Measurements from ENCODE around the gene TRIM63.

DNA sequence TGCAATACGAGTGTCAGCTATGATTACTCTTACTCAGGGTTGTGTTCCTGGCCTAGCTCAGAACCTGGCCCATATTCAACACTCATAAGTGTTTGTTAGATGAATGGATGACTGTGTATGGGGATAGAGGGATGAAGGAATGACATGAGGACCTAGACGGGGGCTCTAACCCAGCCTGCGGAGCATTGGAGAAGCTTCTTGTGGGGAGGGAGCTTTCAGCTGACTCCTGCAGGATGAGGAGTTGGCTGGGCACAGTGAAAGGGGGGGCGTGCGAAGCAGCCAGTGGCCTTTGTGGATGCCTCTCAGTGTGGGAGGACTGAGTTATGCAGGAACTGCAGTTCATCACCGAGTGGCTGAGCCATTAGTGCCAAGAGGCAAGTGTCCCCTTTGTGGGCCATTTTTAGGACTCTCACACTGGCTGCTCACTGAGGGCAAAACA lies 47.1 kb downstream of the TRIM63 start:
- TF ChIP-seq, protein P1, sequence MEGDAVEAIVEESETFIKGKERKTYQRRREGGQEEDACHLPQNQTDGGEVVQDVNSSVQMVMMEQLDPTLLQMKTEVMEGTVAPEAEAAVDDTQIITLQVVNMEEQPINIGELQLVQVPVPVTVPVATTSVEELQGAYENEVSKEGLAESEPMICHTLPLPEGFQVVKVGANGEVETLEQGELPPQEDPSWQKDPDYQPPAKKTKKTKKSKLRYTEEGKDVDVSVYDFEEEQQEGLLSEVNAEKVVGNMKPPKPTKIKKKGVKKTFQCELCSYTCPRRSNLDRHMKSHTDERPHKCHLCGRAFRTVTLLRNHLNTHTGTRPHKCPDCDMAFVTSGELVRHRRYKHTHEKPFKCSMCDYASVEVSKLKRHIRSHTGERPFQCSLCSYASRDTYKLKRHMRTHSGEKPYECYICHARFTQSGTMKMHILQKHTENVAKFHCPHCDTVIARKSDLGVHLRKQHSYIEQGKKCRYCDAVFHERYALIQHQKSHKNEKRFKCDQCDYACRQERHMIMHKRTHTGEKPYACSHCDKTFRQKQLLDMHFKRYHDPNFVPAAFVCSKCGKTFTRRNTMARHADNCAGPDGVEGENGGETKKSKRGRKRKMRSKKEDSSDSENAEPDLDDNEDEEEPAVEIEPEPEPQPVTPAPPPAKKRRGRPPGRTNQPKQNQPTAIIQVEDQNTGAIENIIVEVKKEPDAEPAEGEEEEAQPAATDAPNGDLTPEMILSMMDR (IDR thresholded peaks at IDR 0.05; ENCODE audit: extremely low read depth in 1 of 2, insufficient read depth in 1 of 2, low read depth in 1 of 2, low read length in 2 of 2), result no peak
- TF ChIP-seq POLR2A (IDR thresholded peaks at IDR 0.05; ENCODE audit: low read depth, low read length) (no peak), EZH2 (IDR thresholded peaks at IDR 0.05; ENCODE audit: borderline replicate concordance, low read depth, low read length, severe bottlenecking) (no peak), POLR2AphosphoS5 (IDR thresholded peaks at IDR 0.05; ENCODE audit: insufficient read depth, low read depth, low read length) (no peak), JUN (IDR thresholded peaks at IDR 0.05; ENCODE audit: borderline replicate concordance, insufficient read depth, insufficient read length, low read depth) (no peak), GATA2 (IDR thresholded peaks at IDR 0.05; ENCODE audit: insufficient read depth, insufficient read length, low read depth, low read length) (no peak), MYC (IDR thresholded peaks at IDR 0.05; ENCODE audit: low read depth, low read length) (no peak)
- TF ChIP-seq, protein P2, sequence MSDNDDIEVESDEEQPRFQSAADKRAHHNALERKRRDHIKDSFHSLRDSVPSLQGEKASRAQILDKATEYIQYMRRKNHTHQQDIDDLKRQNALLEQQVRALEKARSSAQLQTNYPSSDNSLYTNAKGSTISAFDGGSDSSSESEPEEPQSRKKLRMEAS (IDR thresholded peaks at IDR 0.05; ENCODE audit: insufficient read depth, insufficient read length), result no peak
